Measurements from ENCODE around the gene SNX12. TPM values are rescaled to one million over a fixed set of nuclear protein-coding genes. Genes with fewer than 3 reads are reported as not detected.
A peak's percentile ranks its signal among the peaks of the same experiment; 100 is the strongest.

Gene SNX12
- total RNA-seq (2014; rRNA removed; shearing (Covaris generic)) (47.0 and 76.1 TPM in 2 replicates), polyA plus RNA-seq (2016; fragmentation: Nextera tagmentation; extraction: Ambion mirVana) (7.6 and 10.4 TPM in 2 replicates)

- in situ Hi-C loops (cut with MboI): no loop called here
- peaks cover 8% of the 10 kb centered on the region; the same call in 1 of the 2 replicates for H3F3A ChIP-seq (ENCODE audit: insufficient read depth)
- H3K9me2 ChIP-seq (ENCODE audit: insufficient read depth): no peaks in the 10 kb centered on the region
- WGBS, 2 experiments (ENCODE audit: low coverage in 1 of 2, low lambda C conversion rate in 2 of 2, missing lambda C conversion rate in 2 of 2): 0 to 1% methylated on average over 29 to 36 of the region's 73 CpGs
- H4K20me1 ChIP-seq (ENCODE audit: insufficient read depth): no peaks in the 10 kb centered on the region
- H3K27me3 ChIP-seq (replicated peaks; ENCODE audit: insufficient read depth): no peaks in the 10 kb centered on the region
- H3K9me3 ChIP-seq (ENCODE audit: low read depth): no peaks in the 10 kb centered on the region
- H3K36me3 ChIP-seq (ENCODE audit: low read depth): no peaks in the 10 kb centered on the region
- peak within 1 kb of the TSS; percentile 93 for H3K4me2 ChIP-seq (ENCODE audit: unreplicated experiment)
- H3K27ac ChIP-seq: peak within 1 kb of the TSS; percentile 94
- H3K4me3 ChIP-seq: peak within 1 kb of the TSS; percentile 93
- no peaks in the 10 kb centered on the region for H3K4me1 ChIP-seq (ENCODE audit: insufficient read depth)
- TF ChIP-seq EZH2phosphoT487 (IDR thresholded peaks at IDR 0.05; ENCODE audit: insufficient read depth, low read depth) (no peak), EZH2 (IDR thresholded peaks at IDR 0.05; ENCODE audit: insufficient read depth, poor library complexity, severe bottlenecking) (no peak)
- peak within 1 kb of the TSS; percentile 90 for H3K9ac ChIP-seq
- peak within 1 kb of the TSS; percentile 95 for H2AFZ ChIP-seq
- DNase-seq: peak; percentile 93
- peaks cover 44% of the 10 kb centered on the region for H3K79me2 ChIP-seq (ENCODE audit: insufficient read depth)
Observed at GRCh38 chrX:71068044-71068918, at the start of gene SNX12. Gene SNX12, minus strand, starts transcription at chrX:71068334. Its CDS starts 28 bp downstream, at chrX:71068306.

- Histone ChIP-seq H3K4me1 (ENCODE audit: insufficient read depth) (no peaks in the 10 kb centered on the region), H4K20me1 (ENCODE audit: insufficient read depth) (no peaks in the 10 kb centered on the region), H3K79me2 (ENCODE audit: insufficient read depth) (peaks cover 12% of the 10 kb centered on the region; the same call in 1 of the 2 replicates), H3K9ac (no peak overlapping the region; the same call in 1 of the 2 replicates), H3K9me2 (ENCODE audit: insufficient read depth) (no peaks in the 10 kb centered on the region), H3K9me3 (ENCODE audit: low read depth) (no peaks in the 10 kb centered on the region), H3K27me3 (replicated peaks; ENCODE audit: insufficient read depth) (no peaks in the 10 kb centered on the region), H3K27ac (no peak overlapping the region), H3K4me2 (ENCODE audit: unreplicated experiment) (no peak overlapping the region), H2AFZ (peak overlapping the region; percentile 99; the same call in 1 of the 2 replicates), H3F3A (ENCODE audit: insufficient read depth) (no peaks in the 10 kb centered on the region), H3K36me3 (ENCODE audit: low read depth) (no peaks in the 10 kb centered on the region; the same call in 1 of the 2 replicates), H3K4me3 (0 out of 2 replicates have a peak overlapping the region, but pooled peaks have one; percentile 93)
- in situ Hi-C loops (cut with MboI): no loop called here
- WGBS, 2 experiments (ENCODE audit: low coverage in 1 of 2, low lambda C conversion rate in 2 of 2, missing lambda C conversion rate in 2 of 2): 77 to 81% methylated on average over 9 to 10 of the region's 10 CpGs
- TF ChIP-seq EZH2phosphoT487 (IDR thresholded peaks at IDR 0.05; ENCODE audit: insufficient read depth, low read depth) (no peak), EZH2 (IDR thresholded peaks at IDR 0.05; ENCODE audit: insufficient read depth, poor library complexity, severe bottlenecking) (no peak)
- DNase-seq: no peak
Observed at GRCh38 chrX:71117358-71117757, 49.2 kb upstream of the SNX12 start.

- no peaks in the 10 kb centered on the region for H3K9me3 ChIP-seq (ENCODE audit: low read depth)
- H2AFZ ChIP-seq: no peak overlapping the region
- 40 to 46% methylated on average over 4 to 5 of the region's 5 CpGs for WGBS, 2 experiments (ENCODE audit: low coverage in 1 of 2, low lambda C conversion rate in 2 of 2, missing lambda C conversion rate in 2 of 2)
- H3K4me3 ChIP-seq: no peak overlapping the region
- TF ChIP-seq EZH2phosphoT487 (IDR thresholded peaks at IDR 0.05; ENCODE audit: insufficient read depth, low read depth) (no peak), EZH2 (IDR thresholded peaks at IDR 0.05; ENCODE audit: insufficient read depth, poor library complexity, severe bottlenecking) (no peak)
- no peaks in the 10 kb centered on the region for H3F3A ChIP-seq (ENCODE audit: insufficient read depth)
- H3K36me3 ChIP-seq (ENCODE audit: low read depth): no peaks in the 10 kb centered on the region
- H3K4me1 ChIP-seq (ENCODE audit: insufficient read depth): no peaks in the 10 kb centered on the region
- H3K27me3 ChIP-seq (replicated peaks; ENCODE audit: insufficient read depth): no peaks in the 10 kb centered on the region
- no peaks in the 10 kb centered on the region for H3K79me2 ChIP-seq (ENCODE audit: insufficient read depth)
- H3K27ac ChIP-seq: no peak overlapping the region
- no peak for DNase-seq
- in situ Hi-C loops (cut with MboI): no loop called here
- no peak overlapping the region for H3K9ac ChIP-seq
- no peaks in the 10 kb centered on the region for H3K9me2 ChIP-seq (ENCODE audit: insufficient read depth)
- H3K4me2 ChIP-seq (ENCODE audit: unreplicated experiment): no peak overlapping the region
- no peaks in the 10 kb centered on the region for H4K20me1 ChIP-seq (ENCODE audit: insufficient read depth)
Observed at GRCh38 chrX:71111921-71112431, 43.8 kb upstream of the SNX12 start.

GRCh38 chrX:71111141-71111843, 43.2 kb upstream of the SNX12 start, which contains the start of gene IL2RG:
Gene IL2RG, minus strand, starts transcription at chrX:71111577. Its CDS starts 38 bp downstream, at chrX:71111539.
- H3K4me3 ChIP-seq: no peak within 1 kb of the TSS
- no peak for DNase-seq
- H3K9me3 ChIP-seq (ENCODE audit: low read depth): no peaks in the 10 kb centered on the region
- no peaks in the 10 kb centered on the region for H3K36me3 ChIP-seq (ENCODE audit: low read depth)
- no peaks in the 10 kb centered on the region for H4K20me1 ChIP-seq (ENCODE audit: insufficient read depth)
- no peak within 1 kb of the TSS for H3K4me2 ChIP-seq (ENCODE audit: unreplicated experiment)
- no peak within 1 kb of the TSS for H3K9ac ChIP-seq
- TF ChIP-seq EZH2 (IDR thresholded peaks at IDR 0.05; ENCODE audit: insufficient read depth, poor library complexity, severe bottlenecking): no peak
- no peak for TF ChIP-seq EZH2phosphoT487 (IDR thresholded peaks at IDR 0.05; ENCODE audit: insufficient read depth, low read depth)
- no peak within 1 kb of the TSS for H3K27ac ChIP-seq
- no peaks in the 10 kb centered on the region for H3K79me2 ChIP-seq (ENCODE audit: insufficient read depth)
- no peaks in the 10 kb centered on the region for H3K27me3 ChIP-seq (replicated peaks; ENCODE audit: insufficient read depth)
- no peaks in the 10 kb centered on the region for H3K4me1 ChIP-seq (ENCODE audit: insufficient read depth)
- no peaks in the 10 kb centered on the region for H3F3A ChIP-seq (ENCODE audit: insufficient read depth)
- no peak within 1 kb of the TSS for H2AFZ ChIP-seq
- no peaks in the 10 kb centered on the region for H3K9me2 ChIP-seq (ENCODE audit: insufficient read depth)
- 51 to 61% methylated on average over 5 to 8 of the region's 8 CpGs for WGBS, 2 experiments (ENCODE audit: low coverage in 1 of 2, low lambda C conversion rate in 2 of 2, missing lambda C conversion rate in 2 of 2)
- in situ Hi-C loops (cut with MboI): no loop called here
